Colonic mucosa (tissue), 4 donors: ENCODE results near the gene MED12L. TPM values are rescaled to one million over a fixed set of nuclear protein-coding genes. Genes with fewer than 3 reads are reported as not detected.

Source experiments
- DNase-seq: peaks from one replicate; pipeline ENCODE4 v3.0.0-alpha.2; 2020
- H3K27ac ChIP-seq: fragments of 200-600 bp; one replicate; pipeline ENCODE4 v1.8.0; 2021
- H3K27me3 ChIP-seq: fragments of 200-600 bp; one replicate; pipeline ENCODE4 v1.8.0; 2021
- H3K36me3 ChIP-seq: fragments of 200-600 bp; one replicate; pipeline ENCODE4 v1.8.0; 2021
- H3K4me1 ChIP-seq: fragments of 200-600 bp; one replicate; pipeline ENCODE4 v1.8.0; 2021; ENCODE audit warnings: mild to moderate bottlenecking
- H3K4me3 ChIP-seq: fragments of 200-600 bp; one replicate; pipeline ENCODE4 v1.8.0; 2021
- H3K9ac ChIP-seq, 2 donors: one replicate each; pipeline ENCODE4 v1.7.0; 2013; ENCODE audit warnings: control low read depth in 2 of 2, low read depth in 2 of 2, low read length in 2 of 2
- H3K9me3 ChIP-seq: fragments of 200-600 bp; one replicate; pipeline ENCODE4 v1.8.0; 2021
- intact Hi-C: fragments of 100-400 bp; cut with DNase I; formaldehyde crosslinking; loops from one replicate; pipeline ENCODE4 v1.14.1; 2022
- total RNA-seq, 2 donors: library from RNA; stranded (reverse); fragmentation: NEBNext Ultra II Directional in 1 of 2; extraction: Animal tissue kit (Norgen Biotek cat#: 25700) in 1 of 2; gene quantifications; one replicate each; pipeline ENCODE4 v1.2.1, GENCODE V29; 2021
- TF ChIP-seq, protein P1 (sequence below): fragments of 200-600 bp; IDR thresholded peaks from one replicate; pipeline ENCODE4 v1.8.0; 2022; ENCODE audit warnings: antibody characterized with exemption, mild to moderate bottlenecking
- donor health status: healthy.
- donor health status: DM: no; HTN: no; CAD: no.
- donor health status: DM: no; HTN: no; CAD: no.

Gene MED12L
- total RNA-seq, 2 donors from 2014 or later = 0.32 to 1.3 TPM

DNA sequence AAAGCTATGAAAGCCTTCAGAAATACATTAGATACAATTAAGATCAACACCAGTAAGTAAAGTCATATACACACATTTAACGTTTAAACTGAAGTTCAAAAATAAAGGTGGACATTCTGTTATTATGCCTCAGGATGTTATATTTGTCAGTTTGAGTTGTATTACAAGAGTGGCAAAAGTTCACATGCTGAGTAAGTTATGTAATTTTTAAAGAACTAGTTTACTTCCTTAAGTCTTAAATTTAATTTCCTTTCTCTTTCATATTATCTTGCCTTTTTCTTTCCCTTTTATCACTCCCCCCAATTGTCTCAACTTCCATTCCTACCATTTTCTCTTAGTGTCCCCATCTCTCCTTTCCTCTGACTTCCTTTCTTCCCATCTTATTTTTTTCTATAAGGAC is 236.1 kb downstream of the MED12L start:
- Histone ChIP-seq H3K4me1 (no peaks in the 10 kb centered on the region), H3K4me3 (no peak overlapping the region), H3K36me3 (no peaks in the 10 kb centered on the region), H3K9ac (no peak overlapping the region), H3K27me3 (no peaks in the 10 kb centered on the region), H3K9me3 (no peaks in the 10 kb centered on the region), H3K27ac (no peak overlapping the region)
- no peak for DNase-seq
- TF ChIP-seq, protein P1, sequence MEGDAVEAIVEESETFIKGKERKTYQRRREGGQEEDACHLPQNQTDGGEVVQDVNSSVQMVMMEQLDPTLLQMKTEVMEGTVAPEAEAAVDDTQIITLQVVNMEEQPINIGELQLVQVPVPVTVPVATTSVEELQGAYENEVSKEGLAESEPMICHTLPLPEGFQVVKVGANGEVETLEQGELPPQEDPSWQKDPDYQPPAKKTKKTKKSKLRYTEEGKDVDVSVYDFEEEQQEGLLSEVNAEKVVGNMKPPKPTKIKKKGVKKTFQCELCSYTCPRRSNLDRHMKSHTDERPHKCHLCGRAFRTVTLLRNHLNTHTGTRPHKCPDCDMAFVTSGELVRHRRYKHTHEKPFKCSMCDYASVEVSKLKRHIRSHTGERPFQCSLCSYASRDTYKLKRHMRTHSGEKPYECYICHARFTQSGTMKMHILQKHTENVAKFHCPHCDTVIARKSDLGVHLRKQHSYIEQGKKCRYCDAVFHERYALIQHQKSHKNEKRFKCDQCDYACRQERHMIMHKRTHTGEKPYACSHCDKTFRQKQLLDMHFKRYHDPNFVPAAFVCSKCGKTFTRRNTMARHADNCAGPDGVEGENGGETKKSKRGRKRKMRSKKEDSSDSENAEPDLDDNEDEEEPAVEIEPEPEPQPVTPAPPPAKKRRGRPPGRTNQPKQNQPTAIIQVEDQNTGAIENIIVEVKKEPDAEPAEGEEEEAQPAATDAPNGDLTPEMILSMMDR = no peak
- intact Hi-C loops = no loop called here

DNA sequence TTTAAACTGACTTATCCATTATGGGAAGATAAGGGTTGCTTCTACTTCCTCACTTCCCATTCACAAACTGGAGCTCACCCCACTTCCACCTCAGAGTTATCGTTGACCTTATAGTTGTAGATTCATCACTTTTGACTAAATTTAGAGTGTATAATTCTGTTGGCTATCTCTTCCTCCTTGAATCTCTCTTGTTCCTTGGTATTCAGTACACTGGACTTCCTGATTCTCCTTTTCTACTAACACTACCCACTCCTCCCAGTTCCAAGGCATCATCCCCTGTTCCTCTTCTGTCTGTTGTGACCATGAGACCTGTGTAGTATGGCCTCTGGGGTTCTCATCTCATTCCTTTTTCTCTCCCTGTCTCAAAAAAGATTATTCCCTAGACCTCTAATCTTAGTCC is 237.0 kb downstream of the MED12L start:
- Histone ChIP-seq H3K4me1 (no peaks in the 10 kb centered on the region), H3K9ac (no peak overlapping the region), H3K27ac (no peak overlapping the region), H3K27me3 (no peaks in the 10 kb centered on the region), H3K9me3 (no peaks in the 10 kb centered on the region), H3K4me3 (no peak overlapping the region), H3K36me3 (no peaks in the 10 kb centered on the region)
- intact Hi-C loops = no loop called here
- no peak for DNase-seq
- TF ChIP-seq, protein P1 = no peak

DNA sequence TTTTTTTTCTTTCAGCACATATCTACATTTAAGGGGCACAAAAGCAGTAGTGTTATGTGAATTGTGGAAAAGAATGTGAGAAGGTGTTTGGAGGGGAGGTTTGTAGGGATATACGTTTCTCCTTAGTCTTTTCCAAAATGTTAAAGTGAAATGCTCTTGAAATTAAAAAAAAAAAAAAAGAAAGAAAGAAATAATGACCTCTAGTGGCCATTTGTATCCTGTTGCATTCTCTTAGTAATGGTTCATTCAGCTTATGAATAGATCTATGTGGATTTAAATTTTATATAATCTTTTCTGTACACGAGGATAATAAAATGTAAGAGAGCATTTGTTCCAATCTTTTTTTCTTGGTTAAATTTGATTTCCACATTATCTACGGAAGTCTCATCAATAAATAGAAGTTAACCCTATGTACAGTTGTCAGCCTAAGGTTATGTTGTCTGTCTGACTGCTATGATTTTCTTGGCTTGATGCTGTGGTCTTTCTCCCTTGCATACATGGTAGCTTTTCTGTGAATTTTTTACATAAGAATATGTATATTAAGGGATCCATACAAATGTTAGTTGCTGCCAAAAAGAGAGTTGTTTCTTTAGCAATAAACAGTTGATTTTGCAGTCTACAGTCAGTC is 242.2 kb downstream of the MED12L start:
- Histone ChIP-seq H3K9ac (no peak overlapping the region), H3K9me3 (no peaks in the 10 kb centered on the region), H3K27ac (no peak overlapping the region), H3K27me3 (no peaks in the 10 kb centered on the region), H3K4me1 (no peaks in the 10 kb centered on the region), H3K36me3 (no peaks in the 10 kb centered on the region), H3K4me3 (no peak overlapping the region)
- TF ChIP-seq, protein P1 = peak; percentile 61
- intact Hi-C loops = no loop called here
- no peak for DNase-seq

DNA sequence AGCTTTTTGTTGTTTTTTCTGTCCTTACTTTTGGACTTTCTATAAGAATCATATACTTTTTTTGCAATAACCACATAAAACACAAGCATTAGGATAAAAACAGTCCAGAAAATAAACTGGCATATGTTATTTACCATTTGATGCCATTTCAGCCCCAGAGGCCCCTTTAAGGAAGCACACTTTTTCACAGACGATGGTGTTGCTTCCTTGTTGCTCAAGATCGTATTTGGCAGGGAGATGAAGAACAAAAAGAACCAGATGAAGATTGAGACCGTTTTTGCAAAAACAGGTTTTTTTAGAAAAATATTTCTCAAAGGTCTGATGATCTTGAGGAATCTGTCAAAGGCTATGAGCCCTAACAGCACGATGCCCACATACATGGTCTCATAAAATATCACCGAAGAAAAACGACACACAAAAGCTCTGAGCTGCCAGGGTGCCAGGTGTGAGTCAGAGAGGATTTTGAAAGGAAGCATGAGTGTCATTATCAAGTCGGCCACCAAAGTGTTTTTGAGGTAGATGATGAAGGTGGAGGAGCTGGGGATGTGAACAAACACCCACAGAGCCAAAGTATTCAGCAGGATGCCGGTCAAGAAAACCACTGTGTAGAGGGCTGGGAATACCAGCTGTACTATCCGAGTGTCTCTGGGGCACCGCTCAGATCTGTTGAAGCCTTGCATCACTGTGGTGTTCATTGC is 243.0 kb downstream of the MED12L start:
- Histone ChIP-seq H3K9me3 (no peaks in the 10 kb centered on the region), H3K36me3 (no peaks in the 10 kb centered on the region), H3K27ac (no peak overlapping the region), H3K4me3 (peak overlapping the region; percentile 2), H3K27me3 (no peaks in the 10 kb centered on the region), H3K4me1 (no peaks in the 10 kb centered on the region), H3K9ac (no peak overlapping the region)
- TF ChIP-seq, protein P1 = no peak
- DNase-seq = no peak
- intact Hi-C loops = no loop called here

DNA sequence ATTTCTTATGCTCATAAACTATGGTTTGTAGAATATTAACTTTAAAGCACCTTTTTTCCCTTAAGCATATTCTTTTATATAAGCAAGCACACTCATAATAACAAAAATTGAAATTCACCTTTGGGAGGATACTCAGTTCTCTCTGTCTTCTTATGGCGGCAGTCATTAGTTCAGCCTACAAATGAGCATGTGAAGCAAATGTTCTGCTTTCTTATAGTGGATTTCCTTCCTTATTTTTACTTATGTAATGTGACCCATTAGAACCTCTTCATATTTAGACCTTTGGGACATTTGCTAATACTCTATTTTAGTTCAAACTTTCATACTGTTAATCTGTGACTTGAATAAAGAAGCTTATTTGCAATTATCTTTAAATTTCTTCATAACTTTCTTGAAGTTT is 243.9 kb downstream of the MED12L start, which contains the start of gene P2RY13:
TSS of gene P2RY13 (minus strand) at position 187 of the 400 bp plus-strand sequence. CDS start at position 166, 21 bp downstream.
- intact Hi-C loops = no loop called here
- no peak within 1 kb of the TSS for H3K9ac ChIP-seq
- no peaks in the 10 kb centered on the region for H3K27me3 ChIP-seq
- no peaks in the 10 kb centered on the region for H3K36me3 ChIP-seq
- H3K4me1 ChIP-seq = no peaks in the 10 kb centered on the region
- no peaks in the 10 kb centered on the region for H3K9me3 ChIP-seq
- peak within 1 kb of the TSS; percentile 2 for H3K4me3 ChIP-seq
- H3K27ac ChIP-seq = no peak within 1 kb of the TSS
- DNase-seq = no peak
- TF ChIP-seq, protein P1 = no peak
